ENCODE data around the gene MYL5.
"Not testable (repeated sequence)": the region's sequence is repeated elsewhere in the genome, so short reads cannot be mapped to it uniquely, and the experiment has no call there.

Gene MYL5

GRCh38 chr4:665381-665750 is 9.0 kb upstream of the MYL5 start:
- no peak overlapping the region for H3K4me3 ChIP-seq (ENCODE audit: low read depth, low read length)
- TF ChIP-seq CTCF (IDR thresholded peaks at IDR 0.05; ENCODE audit: low read depth, low read length), result no peak

GRCh38 chr4:665751-666435 is 8.4 kb upstream of the MYL5 start:
- no peak overlapping the region for H3K4me3 ChIP-seq (ENCODE audit: low read depth, low read length)
- TF ChIP-seq CTCF (IDR thresholded peaks at IDR 0.05; ENCODE audit: low read depth, low read length), result no peak

- TF ChIP-seq CTCF (IDR thresholded peaks at IDR 0.05; ENCODE audit: low read depth, low read length), result no peak
- H3K4me3 ChIP-seq (ENCODE audit: low read depth, low read length), result no peak overlapping the region
Measured at GRCh38 chr4:666436-666810, 7.9 kb upstream of the MYL5 start.

- no peak overlapping the region for H3K4me3 ChIP-seq (ENCODE audit: low read depth, low read length)
- TF ChIP-seq CTCF (IDR thresholded peaks at IDR 0.05; ENCODE audit: low read depth, low read length), result no peak
Measured at GRCh38 chr4:666822-667544, 7.4 kb upstream of the MYL5 start.

- no peak overlapping the region for H3K4me3 ChIP-seq (ENCODE audit: low read depth, low read length)
- no peak for TF ChIP-seq CTCF (IDR thresholded peaks at IDR 0.05; ENCODE audit: low read depth, low read length)
Measured at GRCh38 chr4:667545-667925, 6.8 kb upstream of the MYL5 start.

- not testable (repeated sequence) for H3K4me3 ChIP-seq (ENCODE audit: low read depth, low read length)
Measured at GRCh38 chr4:668219-668618, 6.1 kb upstream of the MYL5 start.

- not testable (repeated sequence) for H3K4me3 ChIP-seq (ENCODE audit: low read depth, low read length)
Measured at GRCh38 chr4:669806-670559, 4.4 kb upstream of the MYL5 start.

GRCh38 chr4:671769-672168 is 2.6 kb upstream of the MYL5 start:
- H3K4me3 ChIP-seq (ENCODE audit: low read depth, low read length), result no peak overlapping the region
- no peak for TF ChIP-seq CTCF (IDR thresholded peaks at IDR 0.05; ENCODE audit: low read depth, low read length)

Measured in WI38 (cell line).